Stimulated activated CD8-positive, alpha-beta memory T cell treated with anti-CD3 and anti-CD28 coated beads, Interleukin-15, amount 100 ng/mL, for 1 hour (primary cell): Measurements from ENCODE around the gene SH3RF3.
"Not testable (repeated sequence)": the region's sequence is repeated elsewhere in the genome, so short reads cannot be mapped to it uniquely, and the experiment has no call there.

Experiments
- DNase-seq: peaks from one replicate; pipeline ENCODE4 v3.0.0-alpha.2; 2020; ENCODE audit warnings: low read depth

The SH3RF3 gene

DNA sequence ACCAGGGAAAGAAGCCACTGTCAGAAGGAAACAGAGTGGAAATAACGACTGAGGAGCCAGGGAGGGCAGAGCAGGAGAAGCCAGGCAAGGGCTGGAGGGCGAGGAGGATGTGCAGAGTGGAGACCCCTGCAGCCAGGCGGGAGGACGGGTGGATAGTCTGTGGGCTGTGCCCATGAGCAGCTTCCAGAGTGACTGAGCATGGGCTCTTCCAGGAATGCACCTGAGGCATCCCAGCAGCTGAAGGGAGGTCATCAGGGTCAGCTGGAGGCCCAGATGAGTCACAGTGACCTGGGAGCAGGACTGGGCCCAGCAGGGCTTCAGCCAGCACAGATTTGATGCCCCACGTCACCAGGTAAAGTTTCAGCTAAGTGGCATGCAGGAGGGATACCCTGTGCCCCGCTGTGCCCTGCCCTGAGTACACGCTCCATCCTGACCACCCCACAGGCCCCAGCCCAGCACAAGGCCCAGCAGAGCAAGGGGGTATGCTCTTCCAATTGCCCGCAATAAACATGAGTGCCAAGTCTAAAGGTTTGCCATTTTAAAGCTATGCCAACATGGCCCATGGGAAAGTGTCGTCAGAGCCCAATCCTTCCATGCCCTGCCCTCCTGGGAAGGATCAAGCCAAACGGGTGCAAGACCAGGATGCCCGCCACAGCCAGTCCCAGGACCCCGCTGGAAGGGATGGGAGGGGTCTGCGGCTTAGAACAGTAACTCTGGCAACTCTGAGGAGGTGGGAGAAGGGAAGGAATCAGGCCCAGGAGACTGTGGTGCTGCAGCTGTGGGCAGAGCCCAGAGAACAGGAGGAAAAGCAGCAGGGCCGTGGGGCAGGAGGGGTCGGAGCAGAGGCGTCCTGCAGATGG lies 399.1 kb downstream of the SH3RF3 start:
- no peak for DNase-seq

DNA sequence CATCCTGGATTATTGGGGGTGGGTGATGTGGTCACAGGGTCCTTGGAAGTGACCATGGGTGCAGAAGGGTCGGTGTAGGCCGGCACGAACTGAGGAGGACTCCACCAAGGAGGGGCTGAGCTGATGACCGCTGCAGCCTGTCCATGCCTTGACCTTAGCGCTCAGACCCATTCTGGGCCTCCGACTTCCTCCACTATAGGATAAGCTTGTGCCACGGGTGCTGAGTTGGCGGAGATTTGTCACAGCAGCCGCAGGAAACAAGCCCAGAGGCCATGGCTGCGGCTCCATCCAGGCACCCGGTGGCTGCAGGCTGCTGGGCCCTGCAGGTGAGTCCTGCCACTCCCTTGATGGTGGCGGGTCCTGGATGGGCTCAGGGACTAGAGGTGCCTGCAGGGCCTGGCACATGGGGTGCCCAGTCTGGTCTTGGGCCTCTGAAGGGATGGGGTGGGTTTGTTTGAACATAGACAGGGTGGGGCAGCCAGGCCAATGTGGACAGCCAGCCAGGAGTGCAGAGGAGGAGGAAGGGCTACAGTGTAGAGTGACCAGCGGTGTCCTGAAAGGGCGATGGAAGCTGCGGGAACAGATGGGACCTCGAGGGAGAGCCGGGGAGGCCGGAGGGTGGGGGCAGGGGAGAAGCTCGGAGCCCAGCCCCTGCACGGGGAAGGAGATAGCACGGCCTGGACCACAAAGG lies 400.0 kb downstream of the SH3RF3 start:
- DNase-seq, result no peak

DNA sequence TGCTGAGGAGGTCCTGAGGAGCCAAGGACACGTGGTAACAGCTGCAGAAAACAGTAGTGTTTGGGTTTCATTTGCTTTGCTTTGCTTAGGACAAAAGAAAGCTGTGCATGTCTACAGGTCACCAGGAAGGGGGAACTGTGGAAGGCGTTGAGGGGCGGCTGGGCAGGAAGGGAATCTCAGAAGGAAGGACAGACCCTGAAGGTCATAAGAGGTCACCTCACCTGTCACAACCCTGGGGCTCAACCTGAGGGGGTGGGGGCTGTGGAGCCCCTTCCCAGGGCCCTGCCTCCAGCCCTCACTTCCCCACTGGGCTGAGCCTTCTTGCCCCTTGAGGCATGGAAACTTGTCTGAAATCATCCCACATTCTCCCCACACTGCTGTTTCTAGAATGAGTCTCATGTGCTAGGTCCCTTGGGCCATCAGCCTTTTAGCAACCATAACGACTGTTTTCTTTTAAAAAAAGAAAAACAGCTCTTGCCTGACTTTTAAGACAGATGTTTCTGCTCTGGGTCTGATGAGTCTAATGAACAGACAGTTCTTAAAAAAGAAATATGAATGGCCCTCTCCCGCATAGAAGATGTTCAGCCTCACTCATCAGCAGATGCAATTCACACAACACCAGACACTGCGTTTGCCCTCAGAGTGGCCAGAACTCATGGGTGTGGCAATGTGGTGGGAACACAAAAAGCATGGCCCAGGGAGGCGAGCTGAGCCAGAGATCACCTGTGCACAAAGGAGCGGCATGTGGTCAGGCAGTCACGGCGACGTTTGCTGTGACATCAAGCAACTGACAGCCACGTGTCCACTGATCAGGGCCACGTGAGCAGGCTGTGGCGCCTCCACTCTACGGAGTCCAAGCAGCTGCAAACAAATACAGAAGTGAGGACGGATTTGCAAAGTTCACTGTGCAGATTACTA lies 400.8 kb downstream of the SH3RF3 start:
- DNase-seq, result no peak

DNA sequence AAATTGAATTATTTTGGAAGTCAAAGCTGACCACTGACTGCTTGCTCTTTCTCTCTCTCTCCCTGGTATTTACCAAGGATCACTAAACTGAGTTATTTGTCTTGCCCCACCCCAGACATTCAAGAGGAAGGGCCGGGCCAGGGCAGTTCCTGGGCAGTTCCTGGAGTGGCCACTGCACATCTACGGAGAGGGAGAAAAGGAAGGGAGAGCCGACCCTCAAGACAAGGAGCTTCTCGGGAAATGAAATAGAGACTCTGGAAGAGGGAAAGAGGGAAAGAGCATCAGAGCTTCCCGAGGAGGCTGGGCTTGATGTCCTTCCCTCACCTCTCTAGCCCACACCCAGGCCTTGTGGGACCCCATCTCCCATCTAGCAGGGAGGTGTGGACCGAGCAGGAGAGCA lies 401.7 kb downstream of the SH3RF3 start:
- no peak for DNase-seq

DNA sequence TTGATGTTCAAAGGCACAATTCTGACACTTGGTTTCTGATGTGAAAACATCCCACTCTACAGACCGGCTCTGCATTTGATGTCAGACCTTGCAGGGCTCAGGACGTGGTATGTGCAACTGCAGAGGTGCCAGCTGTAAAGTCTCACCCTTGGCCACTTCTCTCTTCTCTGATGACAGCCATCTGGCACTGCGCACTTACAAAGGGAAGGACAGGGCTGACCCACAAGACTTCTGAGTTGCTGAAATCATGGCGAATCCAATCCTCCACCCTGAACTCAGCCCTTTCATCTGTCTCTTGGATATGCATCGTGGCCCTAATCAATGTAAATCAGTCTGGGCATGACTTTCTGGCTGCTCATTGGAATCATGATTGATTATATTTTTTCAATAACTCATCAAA lies 402.2 kb downstream of the SH3RF3 start:
- DNase-seq, result no peak

DNA sequence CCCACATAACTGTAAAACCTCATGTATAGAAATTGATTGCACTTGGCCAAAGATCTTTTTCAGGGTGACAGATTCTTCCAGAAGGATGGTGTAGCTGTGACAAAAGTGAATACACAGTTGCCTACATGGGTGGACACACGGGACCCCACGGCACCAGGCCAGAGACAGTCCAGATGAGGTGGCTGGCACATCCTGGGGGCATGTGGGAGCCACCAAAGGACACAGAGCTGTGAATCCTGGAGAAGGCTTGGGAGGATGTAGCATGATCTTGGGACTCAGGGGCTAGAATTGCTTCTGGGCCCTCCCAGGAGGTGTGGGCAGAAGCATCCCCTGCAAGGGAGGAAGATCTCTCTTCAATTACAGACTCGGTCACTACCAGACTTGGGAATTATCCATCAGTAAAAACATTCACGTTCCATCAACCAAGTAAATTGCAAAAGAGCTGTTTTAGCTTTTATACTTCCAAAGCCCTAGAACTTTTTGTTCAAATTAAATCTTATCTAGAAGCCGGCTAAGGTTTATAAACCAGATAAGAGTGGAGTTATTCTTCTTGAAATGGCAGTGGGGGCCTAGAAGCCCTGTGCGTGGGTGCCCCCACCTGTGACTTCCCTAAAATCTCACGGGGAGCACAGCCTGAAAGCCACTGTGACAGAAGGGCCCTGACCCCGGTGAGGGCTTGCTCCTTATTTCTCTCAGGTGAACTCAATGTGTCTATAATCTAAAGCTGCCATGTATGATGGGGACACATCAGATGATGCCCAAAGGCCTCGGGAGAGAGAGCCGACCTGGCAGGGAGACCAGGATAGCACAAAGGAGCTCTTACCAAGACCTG lies 403.1 kb downstream of the SH3RF3 start:
- no peak for DNase-seq

DNA sequence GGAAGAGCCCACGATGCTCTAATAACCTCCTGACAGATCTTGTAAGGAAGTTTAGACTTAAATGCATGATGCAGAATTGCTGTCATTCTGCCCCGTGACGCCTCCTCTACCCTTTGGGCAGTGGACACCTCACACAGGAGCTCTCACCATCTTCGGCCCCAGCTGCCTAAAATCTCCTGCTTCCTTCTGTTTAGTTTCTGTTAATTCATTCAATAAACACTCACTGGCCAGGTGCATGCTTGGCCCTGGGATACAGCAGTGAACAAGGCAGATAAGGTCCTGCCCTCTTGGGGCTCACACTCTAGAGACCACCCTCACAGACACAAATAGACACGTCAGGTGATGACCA lies 403.7 kb downstream of the SH3RF3 start:
- DNase-seq, result no peak

DNA sequence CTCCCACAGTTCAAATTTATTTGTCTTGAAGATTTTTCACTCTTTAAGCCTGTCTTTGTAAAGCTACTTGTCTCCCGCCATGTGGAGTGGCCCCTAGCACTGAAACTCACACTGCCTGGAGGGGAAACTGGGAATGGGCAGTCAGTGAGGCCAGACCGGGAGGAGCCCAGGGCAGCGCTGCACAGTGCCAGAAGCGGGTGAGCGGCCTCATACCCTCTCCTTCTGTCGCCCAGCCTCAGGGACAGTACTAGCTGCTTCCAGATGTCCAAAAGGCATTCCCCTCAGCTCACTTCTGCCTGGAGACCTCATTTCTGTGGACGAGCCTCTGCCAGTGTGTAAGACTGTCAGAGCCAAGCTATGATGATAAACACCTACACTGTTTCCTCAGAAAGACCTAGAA lies 404.8 kb downstream of the SH3RF3 start:
- no peak for DNase-seq

DNA sequence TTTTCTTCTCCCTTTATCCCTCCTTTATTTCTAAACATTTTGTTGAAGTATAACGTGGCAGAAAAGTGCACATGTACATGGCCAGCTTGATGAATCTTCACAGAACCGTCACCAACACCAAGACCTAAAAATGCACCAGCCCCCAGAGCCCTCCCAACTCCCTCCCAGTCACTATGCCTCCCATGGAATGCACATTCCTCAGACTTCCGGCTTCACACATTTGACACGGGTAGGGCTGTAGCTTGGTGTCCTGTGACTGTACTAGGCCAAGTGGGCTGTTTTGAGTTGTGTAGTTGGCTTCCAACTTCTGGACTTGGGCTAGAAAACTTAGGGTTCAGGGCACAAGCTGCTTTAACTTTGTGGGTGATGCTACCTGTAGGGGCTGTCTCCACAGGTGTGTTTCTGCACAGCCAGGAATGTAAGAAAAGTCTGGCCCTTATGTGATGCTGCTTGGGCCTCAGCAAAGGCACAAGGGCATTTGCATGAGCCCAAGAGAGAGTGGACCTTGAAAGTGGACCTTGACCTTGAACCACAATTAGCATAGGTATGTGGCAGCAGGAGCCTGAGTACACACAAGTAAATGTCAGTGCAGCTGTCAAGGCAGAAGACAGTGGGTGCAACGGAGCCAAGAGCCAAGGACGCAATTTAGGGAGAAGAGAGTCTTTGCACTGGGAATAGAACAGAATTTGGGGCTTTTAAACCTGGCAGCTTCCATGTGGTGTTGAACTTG lies 406.4 kb downstream of the SH3RF3 start:
- no peak for DNase-seq

DNA sequence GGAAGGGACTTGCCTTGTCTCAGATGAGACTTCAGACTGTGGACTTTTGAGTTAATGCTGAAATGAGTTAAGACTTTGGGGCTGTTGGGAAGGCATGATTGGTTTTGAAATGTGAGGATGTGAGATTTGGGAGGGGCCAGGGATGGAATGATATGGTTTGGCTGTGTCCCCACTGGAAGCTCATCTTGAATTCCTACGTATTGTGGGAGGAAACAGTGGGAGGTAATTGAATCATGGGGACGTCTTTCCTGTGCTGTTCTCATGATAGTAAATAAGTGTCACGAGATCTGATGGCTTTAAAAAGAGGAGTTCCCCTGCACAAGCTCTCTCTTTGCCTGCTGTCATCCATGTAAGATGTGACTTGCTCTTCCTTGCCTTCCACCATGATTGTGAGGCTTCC lies 407.6 kb downstream of the SH3RF3 start:
- not testable (repeated sequence) for DNase-seq

DNA sequence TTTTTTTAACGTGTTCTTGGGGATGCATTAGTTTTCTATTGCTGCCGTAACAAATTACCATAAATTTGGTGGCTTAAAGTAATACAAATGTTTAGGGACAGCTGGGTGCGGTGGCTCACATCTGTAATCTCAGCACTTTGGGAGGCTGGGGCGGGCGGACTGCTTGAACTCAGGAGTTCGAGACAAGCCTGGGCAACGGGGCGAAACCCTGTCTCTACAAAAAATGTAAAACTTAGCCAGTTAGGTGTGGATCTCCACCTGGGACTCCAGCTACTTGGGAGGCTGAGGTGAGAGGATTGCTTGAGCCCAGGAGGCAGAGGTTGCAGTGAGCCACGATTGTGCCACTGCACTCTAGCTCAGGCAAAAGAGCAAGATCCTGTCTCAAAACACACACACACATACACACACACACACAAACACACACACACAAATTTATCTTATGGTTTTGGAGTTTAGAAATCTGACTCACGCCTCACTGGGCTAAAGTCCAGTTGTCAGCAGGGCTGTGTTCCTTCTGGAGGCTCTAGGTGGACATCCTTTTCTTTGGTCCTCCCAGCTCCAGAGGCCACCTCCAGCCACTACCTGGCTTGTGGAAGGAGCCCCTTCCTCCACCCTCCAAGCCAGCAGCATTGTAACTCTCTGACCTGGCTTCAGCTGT lies 408.7 kb downstream of the SH3RF3 start:
- no peak for DNase-seq

DNA sequence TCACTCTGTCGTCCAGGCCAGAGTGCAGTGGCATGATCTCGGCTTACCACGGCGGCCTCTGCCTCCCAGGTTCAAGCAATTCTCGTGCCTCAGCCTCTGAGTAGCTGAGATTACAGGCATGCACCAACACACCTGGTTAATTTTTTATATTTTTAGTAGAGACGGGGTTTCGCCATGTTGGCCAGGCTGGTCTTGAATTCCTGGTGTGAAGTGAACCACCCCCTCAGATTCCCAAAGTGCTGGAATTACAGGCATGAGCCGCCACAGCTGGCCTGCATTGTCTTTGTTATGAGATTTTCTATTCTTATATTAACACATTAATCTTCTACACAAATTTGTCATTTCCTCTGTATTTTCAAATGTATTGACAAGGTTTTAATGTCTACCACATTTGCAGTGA lies 409.5 kb downstream of the SH3RF3 start:
- DNase-seq, result no peak

DNA sequence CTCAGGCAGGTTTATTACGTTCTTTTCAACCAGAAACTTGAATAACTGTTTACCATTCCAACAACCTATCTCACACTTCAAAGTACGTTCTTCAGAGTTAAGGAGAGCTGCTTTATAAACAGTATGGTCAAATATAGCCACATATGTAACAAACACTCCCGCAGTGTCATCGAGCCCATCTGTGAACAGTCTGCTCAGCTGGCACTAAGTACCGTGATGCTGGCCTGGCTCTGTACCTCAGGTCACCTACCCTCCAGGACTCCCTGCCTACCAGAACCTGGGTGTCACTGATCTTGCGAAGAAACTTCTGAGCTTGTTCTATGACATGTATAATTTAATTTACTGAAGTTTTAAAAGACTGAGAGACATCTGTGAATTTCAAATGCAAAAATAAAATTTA lies 413.4 kb downstream of the SH3RF3 start:
- DNase-seq, result no peak

DNA sequence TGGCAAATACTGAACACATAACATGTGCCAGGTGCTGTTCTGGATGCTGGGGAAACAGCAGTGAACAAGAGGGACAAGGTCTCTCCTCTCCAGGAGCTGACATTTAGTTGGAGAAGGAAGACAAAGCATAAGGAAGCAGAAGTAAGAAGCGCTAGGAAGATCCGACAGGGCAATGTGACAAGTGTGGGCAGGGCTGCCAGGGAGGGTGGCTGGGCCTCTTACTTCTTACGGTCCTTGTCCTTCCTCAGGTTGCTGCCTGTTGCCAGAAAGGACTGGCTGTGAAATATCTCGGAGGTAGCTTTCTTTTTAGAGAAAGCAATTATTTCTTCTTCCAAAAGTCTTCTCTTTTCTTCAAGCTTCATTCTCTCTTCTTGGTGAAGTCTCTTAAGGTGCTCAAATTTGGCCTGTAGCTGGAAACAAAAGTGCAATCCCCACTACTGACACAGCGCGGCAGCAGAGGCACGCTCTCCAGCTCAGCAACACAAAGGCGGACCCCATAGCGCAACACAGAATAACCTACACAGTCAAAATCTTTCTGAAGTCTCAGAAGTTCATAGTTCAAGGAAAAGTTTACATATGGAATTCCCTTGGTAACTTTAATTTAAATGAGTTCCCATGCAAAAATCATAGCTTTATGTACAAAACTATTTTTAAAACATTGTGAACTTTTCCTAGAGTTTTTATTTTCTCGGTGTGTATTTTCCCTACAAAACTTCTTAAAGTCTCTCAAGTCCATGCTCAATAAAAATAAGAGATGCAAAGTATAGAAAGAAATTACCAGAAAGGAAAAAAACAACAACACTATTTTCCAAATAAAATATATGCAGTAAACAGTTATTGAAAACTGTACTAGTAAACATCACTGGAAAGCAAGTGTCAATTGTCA lies 417.1 kb downstream of the SH3RF3 start:
- DNase-seq, result peak; percentile 31

DNA sequence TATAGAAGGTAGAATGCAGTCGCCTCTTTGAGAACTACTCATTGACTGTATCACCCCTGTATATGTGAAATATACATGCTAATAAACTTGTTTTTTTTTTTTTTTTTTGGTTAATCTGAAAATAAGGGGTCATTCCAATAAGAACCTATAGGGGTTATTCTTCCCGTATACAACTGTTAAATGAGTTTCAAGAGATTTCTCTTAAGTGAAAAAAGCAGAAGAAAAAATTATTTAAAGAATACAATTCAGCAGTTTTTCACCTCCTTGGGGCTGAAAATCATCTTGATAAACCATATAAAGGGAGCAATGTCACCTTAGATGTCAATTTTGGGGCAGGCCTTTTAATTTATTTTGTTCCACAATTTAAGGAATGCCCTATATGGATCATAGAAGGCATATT lies 418.3 kb downstream of the SH3RF3 start:
- no peak for DNase-seq

DNA sequence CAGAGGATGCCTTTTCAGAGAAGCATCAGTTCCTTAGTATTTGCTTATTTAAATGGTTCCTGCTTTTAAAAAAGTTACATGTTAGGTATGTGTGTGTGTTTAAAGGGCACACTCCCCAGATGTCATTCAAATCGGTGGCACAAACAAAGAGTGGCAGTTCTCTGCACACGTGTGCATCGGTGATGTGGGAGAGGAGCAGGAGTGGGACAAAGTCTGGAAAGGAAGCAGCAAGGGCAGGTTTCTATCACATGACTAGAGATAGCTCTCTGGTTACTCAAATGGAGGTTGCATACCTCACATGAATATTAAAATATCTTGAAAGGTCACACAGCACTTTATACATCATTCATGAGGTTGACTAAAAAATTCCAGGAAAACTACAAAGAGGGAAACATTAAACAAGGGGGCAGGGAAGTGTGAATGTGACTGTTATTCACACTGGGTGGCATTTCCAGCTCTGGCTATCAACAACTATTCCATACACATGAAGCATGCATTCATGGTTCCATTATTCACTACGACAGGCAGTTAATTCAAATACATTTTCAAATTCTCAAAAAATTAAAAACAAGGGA lies 420.1 kb downstream of the SH3RF3 start:
- DNase-seq, result no peak
